CD8-positive, alpha-beta memory T cell (primary cell): Measurements from ENCODE around the gene HPN. TPM values are rescaled to one million over a fixed set of nuclear protein-coding genes. Genes with fewer than 3 reads are reported as not detected.

Experiments
- CTCF ChIA-PET: fragments of 350-600 bp; sonication (Branson Sonifier 250); formaldehyde crosslinking; loops from one replicate; lab custom pipeline; 2021; ENCODE audit warnings: antibody characterized with exemption; lab: Charles Lee
- POLR2A ChIA-PET: fragments of 350-600 bp; sonication (Branson Sonifier 250); formaldehyde crosslinking; loops from one replicate; lab custom pipeline; 2021; ENCODE audit warnings: antibody characterized with exemption; lab: Charles Lee
- DNase-seq, 5 donors: peaks; one replicate each; pipeline versions ENCODE4 v3.0.0 to v3.0.0-alpha.2; 2020 to 2022; ENCODE audit warnings: mixed read lengths in 1 of 5
- H3K27ac ChIP-seq: one replicate; pipeline ENCODE4 v1.7.0; 2013; ENCODE audit warnings: low read depth, mild to moderate bottlenecking, low read length, moderate library complexity
- H3K27me3 ChIP-seq: 2 replicates; pipeline ENCODE4 v1.7.0; 2013; ENCODE audit warnings: low read length, mild to moderate bottlenecking; ENCODE audit not compliant: insufficient read depth, poor library complexity, severe bottlenecking
- H3K36me3 ChIP-seq: 2 replicates; pipeline ENCODE4 v1.7.0; 2013; ENCODE audit warnings: mild to moderate bottlenecking, low read length, moderate library complexity; ENCODE audit not compliant: insufficient read depth
- H3K4me1 ChIP-seq: 2 replicates; pipeline ENCODE4 v1.7.0; 2013; ENCODE audit warnings: mild to moderate bottlenecking, low read length, moderate library complexity; ENCODE audit not compliant: insufficient read depth
- H3K4me3 ChIP-seq: 2 replicates; pipeline ENCODE4 v1.7.0; 2013; ENCODE audit warnings: mild to moderate bottlenecking, low read length
- H3K9me3 ChIP-seq: 2 replicates; pipeline ENCODE4 v1.7.0; 2013; ENCODE audit warnings: mild to moderate bottlenecking, low read length
- H3K27ac Mint-ChIP-seq, 8 donors: one replicate each; pipeline ENCODE4 v1.8.0; 2020 to 2021; ENCODE audit warnings: mixed read lengths in 8 of 8, mild to moderate bottlenecking in 6 of 8, inconsistent platforms in 3 of 8, moderate library complexity in 3 of 8
- H3K27me3 Mint-ChIP-seq, 2 donors: one replicate each; pipeline ENCODE4 v1.8.0; 2020 to 2021; ENCODE audit warnings: mixed read lengths in 2 of 2, mild to moderate bottlenecking in 1 of 2, moderate library complexity in 1 of 2
- H3K36me3 Mint-ChIP-seq, 3 donors: one replicate each; pipeline ENCODE4 v1.8.0; 2020 to 2021; ENCODE audit warnings: mixed read lengths in 3 of 3, inconsistent platforms in 1 of 3, mild to moderate bottlenecking in 1 of 3
- H3K4me1 Mint-ChIP-seq, 3 donors: one replicate each; pipeline ENCODE4 v1.8.0; 2020 to 2021; ENCODE audit warnings: mixed read lengths in 3 of 3, inconsistent platforms in 1 of 3, mild to moderate bottlenecking in 1 of 3
- H3K4me3 Mint-ChIP-seq, 7 donors: one replicate each; pipeline ENCODE4 v1.8.0; 2020 to 2021; ENCODE audit warnings: mixed read lengths in 7 of 7, mild to moderate bottlenecking in 6 of 7, moderate library complexity in 4 of 7, inconsistent platforms in 2 of 7
- H3K9me3 Mint-ChIP-seq, 5 donors: one replicate each; pipeline ENCODE4 v1.8.0; 2020 to 2022; ENCODE audit warnings: mixed read lengths in 5 of 5, mild to moderate bottlenecking in 3 of 5, moderate library complexity in 2 of 5, inconsistent platforms in 1 of 5
- polyA plus RNA-seq: library from polyadenylated mRNA; unstranded; fragments of 300-500 nt; fragmentation: Illumina TruSeq; gene quantifications from one replicate; pipeline ENCODE4 v1.2.3, GENCODE V29; 2021
- total RNA-seq, 2 experiments: library from RNA; stranded (reverse); gene quantifications; one replicate each; pipeline ENCODE4 v1.2.3, GENCODE V29; 2021

The HPN gene
- total and polyA plus RNA-seq, 3 experiments from 2014 or later: 0.53 TPM; not detected in 2

GRCh38 chr19:34998777-34999497 is 42.6 kb upstream of the HPN start:
- peak overlapping the region; percentile 90 for H3K27ac ChIP-seq

GRCh38 chr19:34999498-35000337 is 41.8 kb upstream of the HPN start, which contains the start of gene GRAMD1A:
TSS of gene GRAMD1A (plus strand) at chr19:35000323. CDS start at chr19:35000479, 156 bp downstream.
- H3K27ac Mint-ChIP-seq: peak within 1 kb of the TSS; percentile 95 to 100 (median 98)
- H3K4me1 ChIP-seq: peaks cover 87% of the 10 kb centered on the region

More at GRCh38 chr19:34998777-34999497, 42.6 kb upstream of the HPN start:
- Mint-ChIP-seq H3K36me3 (peaks cover 0 to 26% (median 2%) of the 10 kb centered on the region in 3 donors), H3K27me3 (peaks cover 0 to 1% of the 10 kb centered on the region in 2 donors), H3K4me3 (peak overlapping the region; percentile 83 to 92 (median 86)), H3K4me1 (peaks cover 55 to 82% (median 61%) of the 10 kb centered on the region in 3 donors), H3K27ac (peak overlapping the region; percentile 85 to 99 (median 96)), H3K9me3 (no peaks in the 10 kb centered on the region)
- Histone ChIP-seq H3K4me1 (peaks cover 84% of the 10 kb centered on the region), H3K9me3 (no peaks in the 10 kb centered on the region), H3K36me3 (peaks cover 3% of the 10 kb centered on the region), H3K4me3 (peak overlapping the region; percentile 78), H3K27me3 (no peaks in the 10 kb centered on the region)
- ChIA-PET CTCF (interaction anchor here (1.1 to 10.0 kb wide), 3 partner anchors 14 to 26 kb away, joined by 3 to 98 read pairs (median 3); no protein-coding TSS in a partner anchor), POLR2A (interaction anchor here (1.0 to 3.4 kb wide), 3 partner anchors 8 to 30 kb away, joined by 3 to 48 read pairs (median 3); no protein-coding TSS in a partner anchor)
- DNase-seq: peak in 1 of 5 donors; percentile 26

GRCh38 chr19:35000338-35000646 is 41.2 kb upstream of the HPN start:
- Histone ChIP-seq H3K27me3 (no peaks in the 10 kb centered on the region), H3K27ac (no peak overlapping the region), H3K36me3 (peaks cover 3% of the 10 kb centered on the region), H3K4me3 (no peak overlapping the region), H3K4me1 (peaks cover 83% of the 10 kb centered on the region), H3K9me3 (no peaks in the 10 kb centered on the region)
- H3K9me3 Mint-ChIP-seq: no peaks in the 10 kb centered on the region
- no peaks in the 10 kb centered on the region for H3K27me3 Mint-ChIP-seq
- H3K27ac Mint-ChIP-seq: peak overlapping the region in 1 of 8 donors; percentile 99
- peak overlapping the region in 4 of 7 donors; percentile 61 to 93 (median 86) for H3K4me3 Mint-ChIP-seq
- H3K36me3 Mint-ChIP-seq: peaks cover 0 to 35% (median 2%) of the 10 kb centered on the region in 3 donors
- ChIA-PET POLR2A (interaction anchor here (0.6 to 3.4 kb wide), 7 partner anchors 10 to 206 kb away, joined by 3 to 48 read pairs (median 3); no protein-coding TSS in a partner anchor), CTCF (interaction anchor here (1.1 to 10.0 kb wide), 5 partner anchors 13 to 323 kb away, joined by 3 to 98 read pairs (median 4); partner anchors contain the start of gene ZNF302)
- peaks cover 62 to 86% (median 67%) of the 10 kb centered on the region in 3 donors for H3K4me1 Mint-ChIP-seq
- DNase-seq: no peak

More at GRCh38 chr19:34999498-35000337, 41.8 kb upstream of the HPN start, which contains the start of gene GRAMD1A:
- Histone ChIP-seq H3K27ac (peak within 1 kb of the TSS; percentile 90), H3K27me3 (no peaks in the 10 kb centered on the region), H3K36me3 (peaks cover 3% of the 10 kb centered on the region), H3K4me3 (peak within 1 kb of the TSS; percentile 81), H3K9me3 (no peaks in the 10 kb centered on the region)
- Mint-ChIP-seq H3K36me3 (peaks cover 0 to 33% (median 2%) of the 10 kb centered on the region in 3 donors), H3K4me3 (peak within 1 kb of the TSS; percentile 91 to 100 (median 97)), H3K4me1 (peaks cover 61 to 82% (median 67%) of the 10 kb centered on the region in 3 donors), H3K9me3 (no peaks in the 10 kb centered on the region), H3K27me3 (no peaks in the 10 kb centered on the region)
- ChIA-PET POLR2A (interaction anchor here (0.6 to 3.4 kb wide), 5 partner anchors 9 to 205 kb away, joined by 3 to 48 read pairs (median 3); no protein-coding TSS in a partner anchor), CTCF (interaction anchor here (1.2 to 10.0 kb wide), 2 partner anchors 14 to 27 kb away, joined by 3 to 98 read pairs; no protein-coding TSS in a partner anchor)
- DNase-seq: peak; percentile 52 to 76 (median 67)

DNA sequence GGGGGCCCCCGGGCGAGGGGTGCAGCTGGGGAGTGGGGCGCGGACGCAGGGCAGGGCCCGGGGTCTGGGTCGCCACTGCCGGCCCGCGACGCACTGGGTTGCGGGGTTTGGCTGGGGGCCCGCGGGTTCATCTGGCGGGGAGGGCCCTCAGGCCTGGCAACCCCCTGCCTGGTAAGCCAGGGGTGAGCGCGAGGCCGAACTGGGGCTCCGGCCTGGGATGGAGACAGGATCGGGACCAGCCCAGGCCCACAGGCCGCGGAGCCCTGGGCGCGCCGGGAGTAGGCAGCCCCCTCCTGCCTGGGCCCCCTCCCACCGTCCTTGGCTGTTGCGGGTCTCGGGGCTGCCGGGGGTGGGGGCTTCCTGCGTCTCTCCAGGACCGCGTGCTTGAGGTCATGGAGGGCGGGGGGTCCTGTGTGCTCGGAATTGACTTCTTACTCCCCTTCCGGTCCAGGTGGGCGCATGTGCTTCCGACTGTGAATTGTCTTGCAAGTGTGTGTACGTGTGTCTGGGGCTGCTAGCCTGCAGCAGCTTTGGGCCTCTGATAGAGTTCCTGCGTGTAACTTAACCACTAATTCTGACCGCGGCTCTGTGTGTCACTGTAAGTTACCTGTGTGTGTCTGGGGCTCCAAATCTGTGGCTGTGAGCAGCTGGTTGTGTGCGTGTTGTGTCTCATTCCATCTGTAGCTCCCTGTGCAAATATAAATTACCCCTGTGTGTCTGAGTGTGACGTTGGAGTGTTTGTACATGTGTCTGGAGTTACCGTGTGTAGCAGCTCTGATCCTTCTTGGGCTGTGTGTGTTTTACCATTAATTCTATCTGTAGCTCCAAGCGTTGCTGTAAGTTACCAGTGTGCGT is 40.6 kb upstream of the HPN start:
- ChIA-PET POLR2A (interaction anchor here (0.7 to 3.4 kb wide), 8 partner anchors 8 to 210 kb away, joined by 3 to 48 read pairs (median 5); no protein-coding TSS in a partner anchor), CTCF (interaction anchor here (0.8 to 10.0 kb wide), 8 partner anchors 12 to 323 kb away, joined by 3 to 98 read pairs (median 4); partner anchors contain the start of gene ZNF302)
- Mint-ChIP-seq H3K27me3 (no peaks in the 10 kb centered on the region), H3K27ac (peak overlapping the region; percentile 91 to 100 (median 98)), H3K36me3 (peaks cover 0 to 39% (median 4%) of the 10 kb centered on the region in 3 donors), H3K9me3 (no peaks in the 10 kb centered on the region), H3K4me1 (peaks cover 65 to 87% (median 67%) of the 10 kb centered on the region in 3 donors), H3K4me3 (peak overlapping the region; percentile 91 to 100 (median 97))
- H3K36me3 ChIP-seq: peaks cover 7% of the 10 kb centered on the region
- peak; percentile 30 to 86 (median 51) for DNase-seq
- H3K9me3 ChIP-seq: no peaks in the 10 kb centered on the region
- H3K27ac ChIP-seq: peak overlapping the region; percentile 48
- H3K27me3 ChIP-seq: no peaks in the 10 kb centered on the region
- H3K4me1 ChIP-seq: peaks cover 77% of the 10 kb centered on the region
- H3K4me3 ChIP-seq: peak overlapping the region; percentile 81

DNA sequence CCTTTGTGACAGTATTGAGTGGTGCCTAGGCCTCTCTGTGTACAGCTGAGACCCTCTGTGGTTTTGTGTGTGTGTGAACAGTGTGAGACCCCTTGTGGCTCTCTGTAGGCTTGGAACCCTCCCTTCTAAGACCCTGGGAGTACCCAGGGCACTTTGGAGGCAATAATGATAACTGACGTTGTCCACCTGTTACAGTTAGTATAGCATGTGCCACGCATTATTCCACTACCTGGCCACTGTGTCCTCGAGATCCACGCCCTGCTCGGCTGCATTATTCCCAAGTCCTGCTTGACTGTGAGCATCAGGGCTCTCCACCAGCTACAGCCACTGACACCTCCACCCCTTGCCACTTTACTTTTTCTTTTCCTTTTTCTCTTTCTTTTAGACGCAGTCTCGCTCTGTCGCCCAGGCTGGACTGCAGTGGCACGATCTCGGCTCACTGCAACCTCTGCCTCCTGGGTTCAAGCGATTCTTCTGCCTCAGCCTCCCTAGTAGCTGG is 39.4 kb upstream of the HPN start:
- Mint-ChIP-seq H3K27ac (peak overlapping the region; percentile 81 to 100 (median 98)), H3K9me3 (no peaks in the 10 kb centered on the region), H3K4me3 (peak overlapping the region; percentile 91 to 100 (median 97)), H3K36me3 (peaks cover 0 to 51% (median 4%) of the 10 kb centered on the region in 3 donors), H3K27me3 (no peaks in the 10 kb centered on the region), H3K4me1 (peaks cover 63 to 84% (median 71%) of the 10 kb centered on the region in 3 donors)
- peak overlapping the region; percentile 46 for H3K4me3 ChIP-seq
- DNase-seq: no peak
- no peaks in the 10 kb centered on the region for H3K9me3 ChIP-seq
- ChIA-PET CTCF (interaction anchor here (0.8 to 10.0 kb wide), 6 partner anchors 11 to 42 kb away, joined by 3 to 98 read pairs (median 4); no protein-coding TSS in a partner anchor), POLR2A (interaction anchor here (0.7 to 3.4 kb wide), 6 partner anchors 8 to 209 kb away, joined by 3 to 48 read pairs (median 4); no protein-coding TSS in a partner anchor)
- no peaks in the 10 kb centered on the region for H3K27me3 ChIP-seq
- peaks cover 65% of the 10 kb centered on the region for H3K4me1 ChIP-seq
- H3K27ac ChIP-seq: peak overlapping the region; percentile 48
- H3K36me3 ChIP-seq: peaks cover 15% of the 10 kb centered on the region

GRCh38 chr19:35004517-35005255 is 36.8 kb upstream of the HPN start:
- Mint-ChIP-seq H3K9me3 (no peaks in the 10 kb centered on the region), H3K4me1 (peaks cover 48 to 67% (median 50%) of the 10 kb centered on the region in 3 donors), H3K4me3 (peak overlapping the region in 3 of 7 donors; percentile 15 to 55 (median 51)), H3K27ac (peak overlapping the region; percentile 55 to 98 (median 84)), H3K27me3 (no peaks in the 10 kb centered on the region), H3K36me3 (peaks cover 0 to 65% (median 4%) of the 10 kb centered on the region in 3 donors)
- no peak overlapping the region for H3K27ac ChIP-seq
- ChIA-PET CTCF (interaction anchor here (10.0 kb wide), 1 partner anchor 9 kb away, joined by 98 read pairs; no protein-coding TSS in a partner anchor), POLR2A (interaction anchor here (1.0 to 1.6 kb wide), 2 partner anchors 9 to 10 kb away, joined by 5 to 8 read pairs; no protein-coding TSS in a partner anchor)
- no peaks in the 10 kb centered on the region for H3K9me3 ChIP-seq
- no peak for DNase-seq
- no peak overlapping the region for H3K4me3 ChIP-seq
- peaks cover 21% of the 10 kb centered on the region for H3K36me3 ChIP-seq
- peaks cover 39% of the 10 kb centered on the region for H3K4me1 ChIP-seq
- H3K27me3 ChIP-seq: no peaks in the 10 kb centered on the region
